ENCODE results near the gene ZNF219.

Gene ZNF219

GRCh38 chr14:21063479-21063878 lies 35.0 kb downstream of the ZNF219 start:
- DNase-seq = no peak

GRCh38 chr14:21061347-21061668 lies 37.1 kb downstream of the ZNF219 start:
- no peak for DNase-seq

GRCh38 chr14:21060614-21061346 lies 37.7 kb downstream of the ZNF219 start:
- no peak for DNase-seq

- DNase-seq = no peak
Observed at GRCh38 chr14:21059842-21060613, 38.4 kb downstream of the ZNF219 start.

GRCh38 chr14:21058903-21059302 lies 39.6 kb downstream of the ZNF219 start:
- DNase-seq = no peak

GRCh38 chr14:21057803-21058675 lies 40.4 kb downstream of the ZNF219 start, which contains the start of gene RNASE8:
RNASE8 (plus strand) TSS chr14:21057822; CDS start chr14:21057893, 71 bp downstream.
- no peak for DNase-seq

- no peak for DNase-seq
Observed at GRCh38 chr14:21056520-21057163, 41.8 kb downstream of the ZNF219 start.

- no peak for DNase-seq
Observed at GRCh38 chr14:21055432-21056117, 42.9 kb downstream of the ZNF219 start.

- no peak for DNase-seq
Observed at GRCh38 chr14:21054768-21055145, 43.7 kb downstream of the ZNF219 start.

- DNase-seq = no peak
Observed at GRCh38 chr14:21054123-21054767, 44.2 kb downstream of the ZNF219 start.

GRCh38 chr14:21053184-21054122 lies 45.0 kb downstream of the ZNF219 start:
- no peak for DNase-seq

- no peak for DNase-seq
Observed at GRCh38 chr14:21050597-21050996, 47.9 kb downstream of the ZNF219 start.

- DNase-seq = no peak
Observed at GRCh38 chr14:21049271-21049673, 49.2 kb downstream of the ZNF219 start.

- DNase-seq = no peak
Observed at GRCh38 chr14:21048638-21049037, 49.8 kb downstream of the ZNF219 start.

- DNase-seq = no peak
Observed at GRCh38 chr14:21047378-21047781, 51.1 kb downstream of the ZNF219 start.

- DNase-seq = no peak
Observed at GRCh38 chr14:21043974-21044618, 54.4 kb downstream of the ZNF219 start.

GRCh38 chr14:21043387-21043973 lies 55.0 kb downstream of the ZNF219 start:
- no peak for DNase-seq

GRCh38 chr14:21042918-21043317 lies 55.5 kb downstream of the ZNF219 start:
- DNase-seq = no peak

- no peak for DNase-seq
Observed at GRCh38 chr14:21041676-21042433, 56.6 kb downstream of the ZNF219 start, which contains the start of gene RNASE7. RNASE7 (plus strand) TSS chr14:21042362; CDS start chr14:21042993, 631 bp downstream.

Data from activated CD4-positive, CD25-positive, alpha-beta regulatory T cell treated with anti-CD3 and anti-CD28 coated beads, Interleukin-2, amount 50 U/mL, for 72 hours (primary cell).